GM10266 (cell line): ENCODE measurements around the gene EDRF1.

ENCODE experiments used
- DNase-seq: peaks from one replicate; pipeline ENCODE4 v3.0.0; 2012; ENCODE audit errors: extremely low spot score
- TF ChIP-seq, protein P1 (sequence below): IDR thresholded peaks from 2 replicates; pipeline ENCODE4 v1.5.1; 2012; ENCODE audit warnings: mild to moderate bottlenecking, low read depth; ENCODE audit not compliant: control insufficient read depth, insufficient read depth; ENCODE audit errors: missing control alignments

Gene EDRF1

DNA sequence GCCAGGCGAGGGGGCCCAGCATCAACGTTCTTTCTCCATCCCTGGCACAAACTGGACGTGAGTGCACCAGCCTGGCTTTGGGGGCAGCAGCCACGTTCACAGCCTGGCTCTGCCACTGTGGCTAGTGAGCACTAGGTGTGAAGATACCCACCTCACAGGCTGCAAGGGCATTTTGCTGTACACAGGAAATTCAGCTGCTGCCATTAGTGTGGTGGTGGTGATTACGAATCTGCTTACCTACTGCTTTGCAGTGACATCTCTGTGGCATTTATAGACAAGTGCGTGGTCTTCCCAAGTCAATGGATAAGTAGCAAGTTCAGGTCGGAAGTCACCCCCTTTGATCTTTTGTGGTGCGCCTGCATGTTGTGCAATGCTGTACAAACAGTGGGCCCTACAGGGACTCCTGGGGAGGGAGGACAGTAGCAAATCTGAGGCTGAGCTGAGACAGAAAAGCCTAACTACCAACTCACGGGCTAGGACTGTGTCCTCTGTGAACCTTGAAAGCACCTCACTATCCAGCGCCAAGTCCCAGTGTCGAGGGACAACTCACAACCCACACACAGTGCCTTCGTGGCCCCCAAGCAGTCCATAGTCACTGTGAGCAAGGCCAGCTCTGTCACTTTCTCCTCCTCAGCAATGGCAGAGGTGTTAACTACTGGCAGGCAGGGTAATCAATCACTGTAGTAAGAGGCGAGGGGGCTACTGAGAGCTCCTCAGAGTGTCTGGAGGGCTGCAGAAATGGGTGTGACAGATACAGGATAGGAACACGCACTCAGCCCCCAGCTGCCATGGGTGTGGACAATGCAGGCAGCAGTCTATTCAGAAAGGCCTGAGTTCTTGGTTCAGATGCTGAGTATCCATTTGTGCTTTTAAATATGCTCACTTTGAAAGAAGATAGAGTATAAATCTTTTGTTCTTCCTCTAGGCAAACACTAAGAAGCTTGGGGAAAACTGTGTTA lies 73.1 kb downstream of the EDRF1 start:
- no peak for DNase-seq
- TF ChIP-seq, protein P1, sequence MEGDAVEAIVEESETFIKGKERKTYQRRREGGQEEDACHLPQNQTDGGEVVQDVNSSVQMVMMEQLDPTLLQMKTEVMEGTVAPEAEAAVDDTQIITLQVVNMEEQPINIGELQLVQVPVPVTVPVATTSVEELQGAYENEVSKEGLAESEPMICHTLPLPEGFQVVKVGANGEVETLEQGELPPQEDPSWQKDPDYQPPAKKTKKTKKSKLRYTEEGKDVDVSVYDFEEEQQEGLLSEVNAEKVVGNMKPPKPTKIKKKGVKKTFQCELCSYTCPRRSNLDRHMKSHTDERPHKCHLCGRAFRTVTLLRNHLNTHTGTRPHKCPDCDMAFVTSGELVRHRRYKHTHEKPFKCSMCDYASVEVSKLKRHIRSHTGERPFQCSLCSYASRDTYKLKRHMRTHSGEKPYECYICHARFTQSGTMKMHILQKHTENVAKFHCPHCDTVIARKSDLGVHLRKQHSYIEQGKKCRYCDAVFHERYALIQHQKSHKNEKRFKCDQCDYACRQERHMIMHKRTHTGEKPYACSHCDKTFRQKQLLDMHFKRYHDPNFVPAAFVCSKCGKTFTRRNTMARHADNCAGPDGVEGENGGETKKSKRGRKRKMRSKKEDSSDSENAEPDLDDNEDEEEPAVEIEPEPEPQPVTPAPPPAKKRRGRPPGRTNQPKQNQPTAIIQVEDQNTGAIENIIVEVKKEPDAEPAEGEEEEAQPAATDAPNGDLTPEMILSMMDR, result no peak

DNA sequence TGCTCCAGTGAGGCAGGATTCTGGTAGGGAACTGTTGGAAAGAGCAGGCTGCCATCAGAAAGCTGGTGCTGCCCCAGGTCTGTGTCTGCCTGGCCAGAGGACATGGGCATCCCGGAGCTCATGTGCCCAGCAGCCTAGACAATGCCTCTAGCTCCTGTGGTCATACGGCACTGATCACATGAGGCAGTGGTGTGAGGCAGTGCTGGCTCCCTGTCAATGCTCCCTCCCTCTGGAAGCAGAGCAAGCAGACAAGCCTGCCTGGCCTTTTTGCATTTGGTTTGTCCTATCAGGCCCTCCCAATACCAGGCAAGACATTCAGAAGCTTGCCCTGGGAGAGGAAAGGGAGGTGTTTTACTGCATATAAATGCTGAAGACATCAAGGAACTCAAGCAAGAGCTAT lies 75.6 kb downstream of the EDRF1 start:
- no peak for DNase-seq

DNA sequence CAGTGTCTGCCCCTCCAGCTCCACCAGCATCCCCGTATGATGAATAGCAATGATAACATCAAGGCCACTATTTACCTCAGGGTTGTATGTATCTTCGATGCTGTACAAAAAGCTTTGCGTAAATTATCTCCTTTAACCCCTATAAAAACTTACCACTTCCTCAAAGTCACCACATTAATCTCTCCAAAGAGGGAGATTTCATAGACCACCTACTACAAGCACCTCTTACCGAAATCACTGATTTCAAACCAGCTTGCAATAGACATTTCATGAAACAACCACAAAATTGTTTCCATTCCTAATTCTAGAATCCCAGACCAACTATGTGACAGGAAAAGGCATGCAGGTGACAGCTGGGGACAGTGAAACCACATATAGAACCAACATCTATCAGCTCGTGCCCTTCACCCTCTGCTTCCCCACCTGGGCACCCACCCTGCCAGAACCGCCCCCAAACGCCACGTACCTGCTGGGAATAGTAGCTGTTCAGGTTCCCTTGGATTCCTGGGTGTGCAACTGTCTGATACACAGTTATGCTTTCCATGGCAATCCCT lies 76.2 kb downstream of the EDRF1 start:
- TF ChIP-seq, protein P1, result no peak
- DNase-seq, result no peak

More for the DNA sequence above, 75.6 kb downstream of the EDRF1 start:
- TF ChIP-seq, protein P1, result no peak

DNA sequence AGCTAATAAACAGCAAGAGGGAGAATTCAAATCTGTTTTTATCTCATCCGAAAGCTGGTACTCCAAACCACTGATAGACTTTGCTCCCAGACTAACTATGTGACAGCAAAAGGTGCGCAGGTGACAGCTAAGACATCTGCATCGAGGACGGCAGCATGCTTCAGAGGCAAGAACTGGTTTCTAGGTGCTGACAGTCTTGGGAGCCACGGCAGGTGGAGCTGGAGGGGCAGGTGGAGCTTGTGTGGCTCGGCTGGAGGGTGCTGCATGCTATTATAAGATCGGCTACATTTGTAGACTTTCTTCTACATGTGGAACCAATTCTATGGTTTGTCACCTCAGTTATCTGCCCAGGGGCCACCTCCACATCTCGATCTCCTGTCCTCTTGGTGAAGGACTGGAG lies 77.9 kb downstream of the EDRF1 start:
- no peak for DNase-seq
- TF ChIP-seq, protein P1, result no peak

DNA sequence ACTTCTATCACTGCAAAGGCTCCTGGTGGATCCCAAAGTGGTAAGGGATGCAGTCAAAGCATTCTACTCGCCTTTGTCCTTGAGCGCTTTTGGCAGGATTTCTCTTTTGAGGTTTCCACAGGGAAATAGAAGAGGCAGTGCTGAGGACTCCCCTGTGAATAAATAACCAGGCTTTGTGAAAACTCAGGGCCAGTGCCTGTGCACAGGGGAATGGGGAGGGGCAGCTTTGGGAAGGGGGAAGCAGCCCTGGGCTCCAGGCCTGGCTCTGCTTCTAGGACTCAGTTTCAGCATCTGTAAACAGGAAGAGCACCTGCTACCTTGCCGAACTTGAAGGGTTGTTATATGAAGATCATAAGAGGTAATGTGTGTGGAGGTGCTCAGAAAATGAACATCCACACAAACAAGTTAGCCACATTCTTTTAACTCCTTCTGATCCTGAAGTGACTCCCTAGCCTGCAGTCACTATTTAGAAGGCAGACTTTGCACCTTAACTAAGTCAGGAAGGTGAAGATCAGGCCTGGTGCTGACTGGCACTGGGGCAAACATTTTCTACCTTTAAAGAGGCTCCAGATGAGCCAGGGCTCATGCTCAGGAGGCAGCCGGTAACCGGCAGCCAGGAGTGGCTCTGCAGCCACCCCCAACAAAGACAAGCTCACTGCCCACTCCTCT lies 78.6 kb downstream of the EDRF1 start:
- no peak for DNase-seq
- TF ChIP-seq, protein P1, result no peak

DNA sequence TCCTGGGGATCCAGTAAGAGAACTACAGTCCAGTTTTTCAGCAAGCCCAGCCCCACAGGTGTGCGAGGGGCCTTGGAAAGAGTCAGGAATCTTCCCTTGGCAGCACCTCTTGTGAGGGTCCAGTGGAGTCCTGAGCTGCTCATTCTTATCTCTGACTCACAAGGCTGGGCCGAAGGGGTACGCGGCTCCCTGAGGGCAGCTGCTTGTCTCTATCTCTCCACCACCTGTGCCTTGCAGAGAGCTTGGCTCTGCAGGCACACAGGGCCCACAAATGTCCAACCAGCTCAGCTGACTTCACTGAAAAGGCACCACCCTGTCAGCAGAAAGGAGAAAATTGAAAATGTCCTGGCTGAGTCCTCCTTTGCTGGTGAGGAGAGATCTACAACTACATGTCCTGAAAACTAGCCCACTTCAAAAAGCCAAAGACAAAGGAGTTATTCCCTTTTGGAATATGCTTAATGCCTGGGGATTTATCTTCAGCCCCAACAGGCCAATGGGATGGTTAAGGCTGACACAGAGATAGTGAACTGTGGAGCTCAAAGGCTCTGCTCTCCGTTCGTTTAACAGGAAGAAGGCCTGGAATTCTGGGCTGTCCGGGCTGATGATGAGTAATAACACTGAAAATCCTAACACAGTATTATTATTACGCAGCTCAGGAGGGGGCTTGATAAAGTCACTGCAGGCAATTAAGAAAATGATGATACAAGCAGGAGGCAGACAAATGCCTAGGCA lies 80.1 kb downstream of the EDRF1 start:
- TF ChIP-seq, protein P1, result no peak
- DNase-seq, result no peak
